B cell (primary cell): Measurements from ENCODE around the gene MIER3. TPM values are rescaled to one million over a fixed set of nuclear protein-coding genes. Genes with fewer than 3 reads are reported as not detected.

ENCODE experiments used
- ATAC-seq: fragments of 200-7000 bp; cut with Tn5 transposase; one replicate; pipeline ENCODE4 v1.10.0; 2021; ENCODE audit warnings: low read depth, mild to moderate bottlenecking, moderate number of reproducible peaks, moderate library complexity
- CTCF ChIA-PET: fragments of 350-600 bp; sonication (Branson Sonifier 250); formaldehyde crosslinking; loops from one replicate; lab custom pipeline; 2021; ENCODE audit warnings: antibody characterized with exemption, inconsistent platforms; lab: Charles Lee
- POLR2A ChIA-PET: fragments of 350-600 bp; sonication (Branson Sonifier 250); formaldehyde crosslinking; loops from one replicate; lab custom pipeline; 2021; ENCODE audit warnings: antibody characterized with exemption; lab: Charles Lee
- DNase-seq: peaks from one replicate; pipeline ENCODE4 v3.0.0; 2013
- H2AFZ ChIP-seq: 2 replicates; pipeline ENCODE4 v1.6.1; 2012; ENCODE audit warnings: mild to moderate bottlenecking, low read depth, low read length; ENCODE audit not compliant: insufficient read depth, poor library complexity, severe bottlenecking
- H3K27ac ChIP-seq, 2 donors: 1 replicate in 1 of 2; 2 replicates in 1 of 2; pipeline ENCODE4 v1.5.1; 2012 to 2013; ENCODE audit warnings: low read length in 2 of 2, mild to moderate bottlenecking in 2 of 2, moderate library complexity in 1 of 2
- H3K27me3 ChIP-seq, 4 experiments: fragments of 200-600 bp in 1 of 4; sonication (generic) in 1 of 4; replicated peaks in 1 of 4; 1 replicate in 2 of 4; 2 replicates in 2 of 4; pipeline versions ENCODE4 v1.6.1 to v1.7.0; 2013 to 2016; ENCODE audit warnings: low read length in 3 of 4, mild to moderate bottlenecking in 2 of 4, mixed read lengths in 1 of 4, moderate library complexity in 1 of 4; ENCODE audit not compliant: insufficient read depth in 4 of 4, control insufficient read depth in 3 of 4; ENCODE audit errors: control extremely low read depth in 1 of 4
- H3K36me3 ChIP-seq, 2 experiments: replicated peaks in 1 of 2; 1 replicate in 1 of 2; 2 replicates in 1 of 2; pipeline versions ENCODE4 v1.6.1 to v1.7.1; 2013; ENCODE audit warnings: low read length in 1 of 2; ENCODE audit not compliant: insufficient read depth in 2 of 2, control insufficient read depth in 1 of 2; ENCODE audit errors: control extremely low read depth in 1 of 2, extremely low read depth in 1 of 2
- H3K4me1 ChIP-seq, 2 donors: fragments of 200-600 bp in 1 of 2; sonication (generic) in 1 of 2; 1 replicate in 1 of 2; 2 replicates in 1 of 2; pipeline versions ENCODE4 v1.5.1 to v1.6.1; 2013 to 2017; ENCODE audit warnings: low read length in 2 of 2; ENCODE audit not compliant: control insufficient read depth in 2 of 2, insufficient read depth in 2 of 2
- H3K4me2 ChIP-seq: replicated peaks from 2 replicates; pipeline ENCODE3; 2012; ENCODE audit warnings: mild to moderate bottlenecking, low read depth, low read length; ENCODE audit not compliant: poor library complexity, severe bottlenecking
- H3K4me3 ChIP-seq, 5 experiments: fragments of 200-600 bp in 1 of 5; sonication (generic) in 1 of 5; 1 replicate in 3 of 5; 2 replicates in 2 of 5; pipeline versions ENCODE4 v1.5.1 to v1.7.0; 2011 to 2016; ENCODE audit warnings: low read length in 4 of 5, mild to moderate bottlenecking in 4 of 5, low read depth in 2 of 5, control low read depth in 1 of 5, moderate library complexity in 1 of 5; ENCODE audit not compliant: insufficient read depth in 1 of 5; ENCODE audit errors: control extremely low read depth in 1 of 5, extremely low read depth in 1 of 5
- H3K79me2 ChIP-seq: fragments of 200-600 bp; sonication (generic); one replicate; pipeline ENCODE4 v1.6.0; 2016; ENCODE audit warnings: low read length; ENCODE audit not compliant: control insufficient read depth, insufficient read depth
- H3K9ac ChIP-seq: fragments of 200-600 bp; sonication (generic); 2 replicates; pipeline ENCODE4 v1.6.1; 2017; ENCODE audit warnings: mild to moderate bottlenecking, low read length, moderate library complexity
- H3K9me3 ChIP-seq, 3 donors: one replicate each; pipeline versions ENCODE4 v1.6.1 to v1.7.1; 2013; ENCODE audit warnings: low read length in 2 of 3; ENCODE audit not compliant: control insufficient read depth in 2 of 3, insufficient read depth in 1 of 3; ENCODE audit errors: control extremely low read depth in 1 of 3
- H4K20me1 ChIP-seq: 2 replicates; pipeline ENCODE4 v1.6.0; 2012; ENCODE audit warnings: mild to moderate bottlenecking, low read length; ENCODE audit not compliant: insufficient read depth, control insufficient read depth, poor library complexity, severe bottlenecking
- H3K27ac Mint-ChIP-seq: one replicate; pipeline ENCODE4 v1.8.0; 2021; ENCODE audit warnings: mixed read lengths
- H3K27me3 Mint-ChIP-seq: one replicate; pipeline ENCODE4 v1.8.0; 2021; ENCODE audit warnings: mixed read lengths
- H3K4me1 Mint-ChIP-seq: one replicate; pipeline ENCODE4 v1.8.0; 2021; ENCODE audit warnings: mixed read lengths
- H3K4me3 Mint-ChIP-seq: one replicate; pipeline ENCODE4 v1.8.0; 2021; ENCODE audit warnings: mixed read lengths
- H3K9me3 Mint-ChIP-seq: one replicate; pipeline ENCODE4 v1.8.0; 2022; ENCODE audit warnings: mixed read lengths; ENCODE audit not compliant: insufficient read depth
- CTCF ChIP-seq: fragments of 200-600 bp; IDR thresholded peaks from one replicate; pipeline ENCODE4 v1.8.0; 2022; ENCODE audit warnings: antibody characterized with exemption, mild to moderate bottlenecking
- EZH2 ChIP-seq: IDR thresholded peaks from 2 replicates; pipeline ENCODE4 v1.6.1; 2012; ENCODE audit warnings: borderline replicate concordance, low read depth, mild to moderate bottlenecking, moderate library complexity, low read length; ENCODE audit not compliant: insufficient read depth, poor library complexity, severe bottlenecking
- whole genome bisulfite sequencing: methylation state at CpG from one replicate; pipeline ENCODE4 v1.1.5; 2013; ENCODE audit warnings: missing lambda C conversion rate; ENCODE audit not compliant: insufficient coverage; 5-methylcytosine and 5-hydroxymethylcytosine counted together
- intact Hi-C: fragments of 100-400 bp; cut with micrococcal nuclease; formaldehyde crosslinking; loops from one replicate; pipeline ENCODE4 v1.10.0; 2022
- polyA plus RNA-seq: library from polyadenylated mRNA; depleted of rRNA; stranded (reverse); fragments of >200 nt; gene quantifications from 2 replicates; pipeline ENCODE4 v1.2.3, GENCODE V29; 2012
- total RNA-seq, 2 donors: library from RNA; stranded (reverse); fragments of 120-200 nt in 1 of 2; gene quantifications; 1 replicate in 1 of 2; 2 replicates in 1 of 2; pipeline versions ENCODE4 v1.2.3 to v1.2.4, GENCODE V29; 2013 to 2022

MIER3 gene
- total and polyA plus RNA-seq, 2 donors (not counting 1 experiment from before 2014, with no cell fraction given): 5.8 to 25.9 TPM

- H3K27me3 Mint-ChIP-seq: no peaks in the 10 kb centered on the region
- peak within 1 kb of the TSS; percentile 94 for H3K9ac ChIP-seq
- DNase-seq (peak; percentile 94), ATAC-seq (peak; percentile 83)
- H3K4me3 Mint-ChIP-seq: peak within 1 kb of the TSS; percentile 93
- peaks cover 21% of the 10 kb centered on the region for H3K4me1 Mint-ChIP-seq
- peak within 1 kb of the TSS; percentile 78 to 93 for H3K27ac ChIP-seq
- H3K4me2 ChIP-seq: peak within 1 kb of the TSS; percentile 83
- ChIA-PET CTCF (interaction anchor here (0.8 to 2.3 kb wide), 6 partner anchors 8 to 320 kb away, joined by 3 to 16 read pairs (median 6); partner anchors contain the start of gene GPBP1), POLR2A (interaction anchor here (1.0 to 2.6 kb wide), 2 partner anchors 41 to 264 kb away, joined by 3 to 16 read pairs; partner anchors contain the start of gene GPBP1)
- no peaks in the 10 kb centered on the region for H4K20me1 ChIP-seq
- peaks cover 2% of the 10 kb centered on the region for H3K9me3 Mint-ChIP-seq
- intact Hi-C loops: loop anchor here (1.0 kb wide), 4 partner anchors 8 to 1551 kb away; partner anchors contain the start of genes MIER3 and PLK2
- TF ChIP-seq CTCF (no peak), EZH2 (no peak)
- H3K27ac Mint-ChIP-seq: peak within 1 kb of the TSS; percentile 91
- peaks cover 0 to 2% (median 2%) of the 10 kb centered on the region in 3 donors for H3K9me3 ChIP-seq
- H3K36me3 ChIP-seq: no peaks in the 10 kb centered on the region
- H3K27me3 ChIP-seq: no peaks in the 10 kb centered on the region
- peaks cover 12 to 22% of the 10 kb centered on the region in 2 donors for H3K4me1 ChIP-seq
- H2AFZ ChIP-seq: peak within 1 kb of the TSS; percentile 93
- no peaks in the 10 kb centered on the region for H3K79me2 ChIP-seq
- H3K4me3 ChIP-seq: peak within 1 kb of the TSS; percentile 88 to 99 (median 97)
- under 1% methylated on average over 77 of the region's 84 CpGs for WGBS
These were observed 42.4 kb downstream of the MIER3 start, which contains the start of gene SETD9 for GRCh38 chr5:56909294-56910209. Gene SETD9 (plus strand): TSS chr5:56909596. CDS start chr5:56909646, 50 bp downstream.
